Measurements from ENCODE around the gene OR10G8. TPM values are rescaled to one million over a fixed set of nuclear protein-coding genes. Genes with fewer than 3 reads are reported as not detected.

OR10G8 gene
- polyA plus RNA-seq, 3 donors: not detected

- TF ChIP-seq CTCF (IDR thresholded peaks at IDR 0.05): no peak
- peaks cover 6 to 12% (median 10%) of the 10 kb centered on the region in 7 donors for H3K9me3 Mint-ChIP-seq
Observed at GRCh38 chr11:123979311-123979710, 47.3 kb upstream of the OR10G8 start.

GRCh38 chr11:123995119-123995518 lies 31.5 kb upstream of the OR10G8 start, which contains the start of gene OR10G6:
OR10G6 (minus strand) TSS chr11:123995161; CDS start chr11:123995161, 0 bp downstream.
- Mint-ChIP-seq H3K4me1 (no peaks in the 10 kb centered on the region), H3K4me3 (no peak within 1 kb of the TSS), H3K27me3 (ENCODE audit: low read depth in 3 of 3) (peaks cover 1 to 3% (median 3%) of the 10 kb centered on the region in 3 donors), H3K36me3 (no peaks in the 10 kb centered on the region), H3K27ac (no peak within 1 kb of the TSS), H3K9me3 (peaks cover 0 to 3% (median 1%) of the 10 kb centered on the region in 7 donors)
- TF ChIP-seq CTCF (IDR thresholded peaks at IDR 0.05): no peak
- Histone ChIP-seq H2AFZ (ENCODE audit: insufficient read depth, low read depth, low read length, poor library complexity, severe bottlenecking) (no peak within 1 kb of the TSS), H3K79me2 (ENCODE audit: insufficient read depth, low read length) (no peaks in the 10 kb centered on the region), H4K20me1 (ENCODE audit: insufficient read depth, low read length) (no peaks in the 10 kb centered on the region), H3K4me1 (ENCODE audit: control insufficient read depth in 1 of 2, insufficient read depth in 2 of 2, low read length in 2 of 2) (no peaks in the 10 kb centered on the region), H3K9me3 (replicated peaks in 1 of 2; ENCODE audit: control insufficient read depth in 1 of 2, insufficient read depth in 1 of 2, low read length in 2 of 2) (no peaks in the 10 kb centered on the region), H3K36me3 (replicated peaks in 1 of 2; ENCODE audit: control insufficient read depth in 1 of 2, insufficient read depth in 2 of 2, low read length in 2 of 2) (no peaks in the 10 kb centered on the region), H3K27me3 (ENCODE audit: control insufficient read depth in 2 of 2, insufficient read depth in 2 of 2, low read length in 2 of 2) (no peaks in the 10 kb centered on the region), H3K4me3 (replicated peaks in 1 of 3; ENCODE audit: low read depth in 2 of 3, low read length in 3 of 3) (no peak within 1 kb of the TSS), H3K9ac (ENCODE audit: insufficient read depth, low read length, poor library complexity, severe bottlenecking) (no peak within 1 kb of the TSS), H3K4me2 (replicated peaks; ENCODE audit: extremely low read depth, low read length, poor library complexity, severe bottlenecking) (no peak within 1 kb of the TSS), H3K27ac (ENCODE audit: low read depth in 1 of 2, low read length in 2 of 2) (no peak within 1 kb of the TSS)
- DNase-seq: no peak
- no CpG with 5 or more reads among the region's 1 CpG for WGBS (ENCODE audit: insufficient coverage)
- intact Hi-C loops (cut with micrococcal nuclease): no loop called here

More at GRCh38 chr11:123979311-123979710, 47.3 kb upstream of the OR10G8 start:
- Mint-ChIP-seq H3K4me3 (no peak overlapping the region), H3K27ac (no peak overlapping the region), H3K36me3 (no peaks in the 10 kb centered on the region), H3K27me3 (ENCODE audit: low read depth in 3 of 3) (peaks cover 0 to 2% (median 0%) of the 10 kb centered on the region in 3 donors), H3K4me1 (no peaks in the 10 kb centered on the region)
- DNase-seq: no peak
- 95% methylated on average over 2 of the region's 5 CpGs for WGBS (ENCODE audit: insufficient coverage)
- Histone ChIP-seq H3K4me2 (replicated peaks; ENCODE audit: extremely low read depth, low read length, poor library complexity, severe bottlenecking) (no peak overlapping the region), H3K36me3 (replicated peaks in 1 of 2; ENCODE audit: control insufficient read depth in 1 of 2, insufficient read depth in 2 of 2, low read length in 2 of 2) (no peaks in the 10 kb centered on the region), H3K79me2 (ENCODE audit: insufficient read depth, low read length) (no peaks in the 10 kb centered on the region), H3K9me3 (replicated peaks in 1 of 2; ENCODE audit: control insufficient read depth in 1 of 2, insufficient read depth in 1 of 2, low read length in 2 of 2) (peaks cover 0 to 11% of the 10 kb centered on the region in 2 donors), H3K27me3 (ENCODE audit: control insufficient read depth in 2 of 2, insufficient read depth in 2 of 2, low read length in 2 of 2) (no peaks in the 10 kb centered on the region), H4K20me1 (ENCODE audit: insufficient read depth, low read length) (no peaks in the 10 kb centered on the region), H3K4me1 (ENCODE audit: control insufficient read depth in 1 of 2, insufficient read depth in 2 of 2, low read length in 2 of 2) (no peaks in the 10 kb centered on the region), H2AFZ (ENCODE audit: insufficient read depth, low read depth, low read length, poor library complexity, severe bottlenecking) (no peak overlapping the region), H3K9ac (ENCODE audit: insufficient read depth, low read length, poor library complexity, severe bottlenecking) (no peak overlapping the region), H3K27ac (ENCODE audit: low read depth in 1 of 2, low read length in 2 of 2) (no peak overlapping the region), H3K4me3 (replicated peaks in 1 of 3; ENCODE audit: low read depth in 2 of 3, low read length in 3 of 3) (no peak overlapping the region)
- intact Hi-C loops (cut with micrococcal nuclease): no loop called here
